T-helper 1 cell treated with Interleukin-12 subunit alpha and Interleukin-12 subunit beta and Interleukin-4 antibody, amounts not matched to agents 30 ng/mL and 1 ng/mL, for 36 hours (primary cell): ENCODE results near the gene XPO1. TPM values are rescaled to one million over a fixed set of nuclear protein-coding genes. Genes with fewer than 3 reads are reported as not detected.

Experiments
- intact Hi-C: fragments of 100-400 bp; cut with micrococcal nuclease; formaldehyde crosslinking; loops from one replicate; pipeline ENCODE4 v1.15.1; 2024
- total RNA-seq: library from RNA; stranded (reverse); gene quantifications from 2 replicates; pipeline ENCODE4 v1.2.3, GENCODE V29; 2022

The XPO1 gene
- total RNA-seq, 1 donor from 2014 or later = 191 TPM

GRCh38 chr2:61434314-61434713 is 103.8 kb downstream of the XPO1 start:
- intact Hi-C loops = no loop called here

- intact Hi-C loops = no loop called here
Observed at GRCh38 chr2:61433606-61434005, 104.5 kb downstream of the XPO1 start.

GRCh38 chr2:61432990-61433389 is 105.2 kb downstream of the XPO1 start:
- intact Hi-C loops = no loop called here

- intact Hi-C loops = no loop called here
Observed at GRCh38 chr2:61431345-61431744, 106.8 kb downstream of the XPO1 start.

Other genes with a start within 250 kb of the XPO1 start
- 106 and 117 TPM in 2 replicates for gene USP34, start 67.3 kb downstream of the XPO1 start, total RNA-seq